Amniotic stem cell (primary cell): ENCODE results near the gene CAMTA1.

Source experiments
- DNase-seq: peaks from one replicate; lab custom pipeline; 2025; lab: John Stamatoyannopoulos, UW

The CAMTA1 gene

DNA sequence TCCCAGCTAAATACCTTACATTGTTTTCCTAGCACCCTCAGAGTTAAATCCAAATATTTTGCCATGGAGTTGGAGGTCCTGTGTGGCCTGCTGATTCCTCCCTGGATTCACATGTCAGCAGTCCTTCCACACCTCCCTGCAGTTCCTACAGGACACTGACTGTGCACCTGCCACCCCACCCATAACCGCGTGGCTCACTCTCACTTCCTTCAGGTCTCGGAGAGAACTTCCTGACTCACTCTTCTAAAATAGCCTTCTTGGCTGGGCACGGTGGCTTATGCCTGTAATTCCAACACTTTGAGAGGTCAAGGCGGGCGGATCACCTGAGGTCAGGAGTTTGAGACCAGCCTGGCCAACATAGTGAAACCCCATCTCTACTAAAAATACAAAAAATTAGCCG, 8.4 kb upstream of the CAMTA1 start:
- no peak for DNase-seq

DNA sequence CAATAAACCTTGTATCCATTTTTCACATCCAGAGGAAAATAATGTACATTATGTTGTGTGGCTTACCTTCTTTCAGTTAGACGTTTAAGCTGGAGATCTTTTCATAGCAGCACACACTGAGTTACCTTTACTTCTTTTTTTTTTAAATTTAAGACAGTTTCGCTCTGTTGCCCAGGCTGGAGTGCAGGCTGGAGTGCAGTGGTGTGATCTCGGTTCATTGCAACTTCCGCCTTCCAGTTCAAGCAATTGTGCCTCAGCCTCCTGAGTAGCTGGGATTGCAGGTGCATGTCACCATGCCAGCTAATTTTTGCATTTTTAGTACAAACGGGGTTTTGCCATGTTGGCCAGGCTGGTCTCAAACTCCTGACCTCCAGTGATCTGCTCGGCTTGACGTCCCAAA, 7.4 kb upstream of the CAMTA1 start:
- DNase-seq = no peak

DNA sequence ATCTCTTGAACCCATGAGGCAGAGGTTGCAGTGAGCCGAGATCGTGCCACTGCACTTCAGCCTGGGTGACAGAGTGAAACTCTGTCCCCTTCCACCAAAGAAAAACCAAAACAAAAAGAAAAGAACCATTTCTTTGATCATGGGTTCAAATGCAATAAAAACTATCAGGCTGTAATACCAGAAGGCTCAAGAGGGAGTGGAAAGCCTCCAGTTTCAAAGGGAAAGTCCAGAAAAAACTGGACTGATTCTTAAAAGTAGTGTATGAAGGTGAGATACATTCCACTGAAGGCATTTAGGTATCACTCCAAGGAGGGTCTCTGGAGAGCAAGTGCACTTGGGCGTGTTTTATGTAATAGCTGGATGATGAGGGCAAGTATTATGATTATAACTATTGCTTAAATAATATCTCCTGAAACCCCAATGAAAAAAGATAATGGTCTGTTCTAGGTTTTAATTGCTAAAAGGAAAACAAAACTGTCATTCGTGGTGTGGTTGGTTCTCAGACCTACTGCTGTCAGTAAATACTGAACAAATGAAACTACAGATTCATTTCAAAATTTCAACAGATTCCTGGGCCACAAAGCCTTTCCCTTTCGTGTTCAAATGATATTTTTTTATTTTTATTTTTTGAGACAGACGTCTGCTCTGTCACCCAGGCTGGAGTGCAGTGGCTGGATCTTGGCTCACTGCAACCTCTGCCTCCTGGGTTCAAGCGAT, 6.0 kb upstream of the CAMTA1 start:
- DNase-seq = no peak

DNA sequence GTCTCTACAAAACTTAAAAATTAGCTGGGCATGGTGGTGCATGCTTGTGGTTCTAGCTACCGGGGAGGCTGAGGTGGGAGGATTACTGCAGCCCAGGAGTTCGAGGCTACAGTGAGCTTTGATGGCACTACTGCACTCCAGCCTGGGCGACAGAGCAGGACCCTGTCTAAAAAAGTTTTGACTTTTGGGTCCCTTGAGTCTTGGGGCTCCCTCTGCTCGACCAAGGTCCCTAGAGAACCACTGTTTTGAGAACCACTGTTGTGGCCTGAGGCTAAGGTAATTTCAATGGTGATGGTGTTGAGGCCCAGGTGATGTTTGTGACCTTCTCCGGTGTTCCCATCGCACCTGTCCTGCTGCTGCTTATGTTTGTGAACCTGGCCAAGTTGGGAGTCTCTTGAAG, 3.1 kb upstream of the CAMTA1 start:
- DNase-seq = no peak

DNA sequence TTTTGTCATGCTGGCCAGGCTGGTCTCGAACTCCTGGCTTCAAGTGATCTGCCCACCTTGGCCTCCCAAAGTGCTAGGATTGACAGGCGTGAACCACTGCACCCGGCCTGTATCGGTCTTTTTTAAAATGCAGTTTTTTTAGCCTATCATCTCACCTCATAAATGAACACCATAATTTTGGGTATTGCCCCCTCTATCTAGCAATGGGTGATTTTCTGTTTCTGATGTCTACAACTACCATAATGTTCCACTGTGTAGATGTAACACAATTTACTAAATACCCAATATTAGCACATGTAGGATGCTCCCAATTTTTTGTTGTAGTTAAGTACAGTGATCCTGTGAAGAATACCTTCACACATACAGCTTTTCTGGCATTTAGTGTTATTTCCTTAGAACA, 2.0 kb upstream of the CAMTA1 start:
- no peak for DNase-seq

DNA sequence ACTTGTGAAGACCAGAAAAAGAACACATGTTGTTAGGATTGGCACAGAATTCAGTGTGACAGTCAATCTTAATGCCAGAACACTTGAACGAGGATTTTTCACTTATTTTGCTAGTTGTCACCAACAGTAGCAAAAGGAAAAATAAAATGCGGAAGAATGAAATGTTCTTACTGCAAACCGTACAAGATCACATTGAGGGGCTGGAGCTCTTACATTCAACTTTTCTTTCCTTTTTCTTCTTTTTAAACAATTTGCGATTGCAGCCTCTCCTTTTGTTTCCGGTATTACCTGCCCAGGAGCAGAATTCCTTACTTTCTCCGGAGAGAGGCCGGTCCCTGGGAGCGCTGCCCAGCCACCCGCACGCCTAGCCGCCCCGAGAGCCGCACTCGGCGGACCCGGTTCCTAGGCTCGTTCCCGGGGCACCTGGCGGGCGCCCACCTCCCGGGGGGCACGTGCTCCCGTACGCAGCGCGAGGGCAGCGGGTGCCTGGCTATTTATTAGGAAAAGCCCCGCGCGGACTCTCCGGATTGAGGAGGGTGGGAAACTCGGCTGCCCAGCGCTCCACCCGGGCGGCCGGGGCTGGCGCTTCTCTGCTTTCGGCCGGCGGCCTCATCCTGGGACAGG, 1.2 kb upstream of the CAMTA1 start:
- DNase-seq = no peak

DNA sequence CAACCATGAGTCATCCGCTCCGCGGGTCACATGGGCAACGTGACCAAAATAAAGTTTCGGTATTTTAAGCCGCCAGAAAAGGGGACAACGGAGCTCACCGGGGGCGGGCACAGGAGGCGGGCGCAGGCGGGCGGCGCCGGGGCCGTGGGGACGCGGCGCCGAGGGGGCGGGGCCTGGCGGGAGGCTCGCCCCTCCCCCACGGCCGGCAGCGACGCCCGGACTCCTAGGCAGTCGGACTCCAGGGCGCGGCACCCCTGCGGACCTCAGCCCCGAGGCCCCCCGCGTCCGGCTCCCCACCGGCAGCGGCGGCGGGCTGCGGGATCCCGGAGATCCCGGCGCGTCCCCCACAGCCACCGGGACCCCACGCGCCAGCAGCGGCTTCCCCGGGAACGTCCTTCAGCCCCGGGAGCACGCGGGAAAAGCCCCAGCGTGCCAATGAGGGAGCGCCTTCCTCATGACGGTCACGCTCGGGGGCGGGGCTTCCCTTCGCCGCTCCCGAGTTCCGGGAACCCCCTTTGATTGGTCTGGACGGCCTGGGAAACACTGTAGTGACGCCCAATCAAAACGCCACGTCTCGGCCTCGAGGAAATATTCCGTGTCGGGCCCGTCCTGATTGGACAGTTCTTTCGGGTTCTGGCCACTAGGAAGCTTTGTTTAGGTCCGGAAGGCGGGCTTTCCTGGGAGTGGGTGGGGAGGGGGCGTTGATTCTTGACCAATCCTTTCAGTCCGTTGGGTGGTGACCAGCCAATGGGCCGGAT, 515 bp upstream of the CAMTA1 start:
- peak; percentile 100 for DNase-seq

DNA sequence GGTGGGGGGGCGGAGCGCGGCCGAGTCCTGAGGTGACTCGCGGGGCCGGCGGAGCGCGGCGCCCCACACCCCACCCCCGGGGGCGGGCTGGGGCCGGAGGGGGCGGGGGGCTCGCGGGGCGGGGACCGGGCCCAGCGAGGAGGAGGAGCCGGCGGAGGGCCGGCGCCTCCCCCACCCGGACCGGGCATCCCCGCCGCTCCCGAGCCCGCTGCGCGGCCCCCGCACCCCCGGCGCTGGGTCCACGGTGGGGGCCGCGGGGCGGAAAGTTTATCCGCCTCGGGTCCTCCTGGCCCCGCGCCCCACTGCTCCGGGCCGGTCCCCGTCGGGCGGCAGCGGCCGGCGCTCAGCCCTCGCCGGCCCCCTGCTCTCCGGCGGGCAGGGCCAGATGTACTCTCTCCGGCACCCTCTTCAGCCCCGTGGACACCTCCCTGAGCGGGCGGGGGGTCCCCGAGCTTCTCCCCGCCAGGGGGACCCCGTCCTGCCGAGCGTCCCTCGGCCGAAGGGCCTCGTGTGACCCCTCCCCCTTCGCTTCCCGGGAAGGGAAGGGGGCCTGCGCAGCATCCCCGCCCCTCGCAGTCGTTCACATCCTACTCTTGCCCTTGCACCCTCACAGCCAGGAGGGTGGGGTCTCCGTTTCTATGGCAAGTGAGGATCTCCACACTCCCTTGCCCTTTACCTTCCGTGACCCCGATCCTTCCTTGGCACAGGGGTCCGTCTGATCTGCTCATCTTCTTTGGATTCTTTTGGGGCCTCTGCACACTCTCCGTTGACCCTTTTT, 663 bp downstream of the CAMTA1 start:
- DNase-seq = no peak

DNA sequence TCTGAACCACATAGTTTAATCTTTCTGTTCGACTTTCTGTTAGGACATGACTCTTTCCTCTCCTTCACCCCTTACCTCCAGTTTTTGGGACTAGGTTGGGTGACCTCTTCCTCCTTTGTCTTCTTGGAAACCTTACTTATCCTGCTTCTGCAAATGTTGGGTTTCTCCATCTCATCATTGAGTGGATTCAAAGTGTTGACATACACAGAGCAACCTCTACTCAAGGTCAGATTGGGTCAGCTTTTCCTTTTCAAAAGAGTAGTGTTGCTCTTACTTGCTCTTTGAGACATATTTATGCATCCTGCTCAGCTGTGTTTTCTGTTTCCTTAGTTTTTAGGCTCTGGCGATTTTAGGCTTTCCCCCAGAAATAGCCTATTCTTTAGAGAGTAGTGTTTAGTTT, 3.7 kb downstream of the CAMTA1 start:
- DNase-seq = no peak

DNA sequence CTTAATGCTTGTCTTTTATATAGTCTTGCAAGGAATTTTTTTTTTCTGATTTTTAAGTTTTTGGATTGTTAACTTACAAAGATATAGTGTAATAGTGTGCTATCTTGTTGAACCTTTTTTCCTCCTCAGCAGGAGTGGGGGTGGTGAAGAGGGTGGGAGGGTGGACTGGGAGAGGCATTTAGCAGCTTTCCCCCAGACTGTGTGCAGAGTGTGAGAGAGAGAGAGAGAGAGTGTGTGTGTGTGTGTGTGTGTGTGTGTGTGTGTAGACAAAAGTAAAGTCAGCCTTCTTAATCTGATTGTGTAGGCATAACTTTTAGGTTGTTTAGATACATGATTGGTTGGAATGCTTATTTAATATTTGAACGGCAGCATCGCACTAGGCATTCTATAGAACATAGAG, 4.9 kb downstream of the CAMTA1 start:
- no peak for DNase-seq

DNA sequence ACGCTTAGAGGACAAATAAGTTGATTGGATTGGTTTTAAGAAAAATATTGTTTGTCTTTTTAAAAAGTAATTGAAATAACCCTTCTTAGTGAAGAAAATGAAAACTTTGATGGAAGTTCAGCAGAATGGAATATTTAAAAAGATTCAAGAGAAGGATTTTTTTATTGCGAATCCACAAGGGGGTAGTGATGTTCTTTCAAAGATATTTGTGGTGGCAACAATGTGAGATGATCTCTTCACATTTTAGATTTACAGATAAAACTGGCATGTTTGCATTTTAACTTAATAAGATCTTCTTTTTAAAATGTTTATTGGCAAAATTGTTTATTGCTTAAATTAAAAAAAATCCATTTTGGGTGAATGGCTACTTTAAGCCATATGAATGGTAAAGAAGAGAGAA, 8.9 kb downstream of the CAMTA1 start:
- no peak for DNase-seq

DNA sequence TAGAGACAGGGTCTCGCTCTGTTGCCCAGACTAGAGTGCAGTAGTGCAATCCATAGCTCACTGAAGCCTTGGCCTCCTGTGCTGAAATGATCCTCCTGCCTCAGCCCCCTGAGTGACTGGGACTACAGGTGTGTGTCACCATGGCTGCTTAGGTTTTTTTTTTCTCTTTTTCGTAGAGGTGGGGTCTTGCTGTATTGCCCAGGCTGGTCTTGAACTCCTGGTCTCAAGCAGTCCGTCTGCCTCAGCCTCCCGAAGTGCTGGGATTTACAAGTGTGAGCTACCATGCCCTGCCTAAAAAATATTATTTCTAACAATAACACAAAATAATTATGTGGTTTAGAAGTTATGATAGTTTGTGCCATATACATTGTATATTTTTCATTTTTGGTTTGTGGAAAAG, 9.9 kb downstream of the CAMTA1 start:
- DNase-seq = no peak

DNA sequence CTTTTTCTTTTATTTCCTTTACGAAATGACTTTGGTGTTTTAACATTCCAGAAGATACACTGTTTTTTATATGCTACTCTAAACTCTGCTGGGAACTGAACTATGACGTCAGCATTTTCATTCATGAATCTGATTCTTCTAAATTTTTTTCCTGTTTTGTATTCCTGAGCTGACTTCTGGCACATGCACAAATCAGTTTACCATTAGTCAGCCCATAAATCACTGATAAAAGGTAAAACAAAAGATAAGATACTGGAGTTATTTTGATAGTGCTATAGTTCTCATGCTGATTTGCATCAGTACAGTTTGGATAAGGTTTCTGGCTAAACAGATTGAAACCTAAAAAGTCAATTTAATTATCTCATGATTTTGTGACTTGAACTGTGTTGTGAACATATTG, 10.4 kb downstream of the CAMTA1 start:
- no peak for DNase-seq

DNA sequence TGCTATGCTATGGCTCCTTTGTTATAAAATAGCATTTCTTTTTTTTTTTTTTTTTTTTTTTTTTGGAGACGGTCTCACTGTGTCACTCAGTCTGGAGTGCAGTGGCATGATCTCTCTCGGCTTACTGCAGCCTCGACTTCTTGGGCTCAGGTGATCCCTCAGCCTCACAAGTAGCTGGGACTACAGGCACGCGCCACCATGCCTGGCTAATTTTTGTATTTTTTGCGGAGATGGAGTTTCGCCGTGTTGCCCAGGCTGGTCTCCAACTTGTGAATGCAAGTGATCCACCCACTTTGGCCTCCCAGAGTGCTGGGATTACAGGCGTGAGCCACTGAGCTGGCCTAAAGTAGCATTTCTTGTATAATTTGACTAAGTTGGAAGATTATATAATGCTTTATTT, 10.8 kb downstream of the CAMTA1 start:
- DNase-seq = no peak

DNA sequence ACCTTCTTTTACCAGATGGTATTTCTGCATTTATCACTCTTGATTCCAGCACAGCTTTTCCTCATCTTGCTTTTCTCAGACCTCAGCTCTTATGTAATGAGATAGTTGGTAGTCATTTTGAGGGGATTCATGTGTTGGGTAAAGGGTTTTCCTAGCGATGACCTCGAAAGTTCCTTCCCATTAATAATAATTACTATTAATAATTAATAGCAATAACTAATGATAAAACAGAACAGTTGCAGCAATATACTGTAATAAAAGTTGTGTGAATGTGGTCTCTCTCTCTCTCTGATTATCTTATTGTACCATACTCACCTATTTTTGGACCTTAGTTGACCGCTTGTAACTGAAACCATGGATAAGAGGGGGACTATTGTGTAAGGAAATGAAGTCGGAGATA, 14.2 kb downstream of the CAMTA1 start:
- no peak for DNase-seq

DNA sequence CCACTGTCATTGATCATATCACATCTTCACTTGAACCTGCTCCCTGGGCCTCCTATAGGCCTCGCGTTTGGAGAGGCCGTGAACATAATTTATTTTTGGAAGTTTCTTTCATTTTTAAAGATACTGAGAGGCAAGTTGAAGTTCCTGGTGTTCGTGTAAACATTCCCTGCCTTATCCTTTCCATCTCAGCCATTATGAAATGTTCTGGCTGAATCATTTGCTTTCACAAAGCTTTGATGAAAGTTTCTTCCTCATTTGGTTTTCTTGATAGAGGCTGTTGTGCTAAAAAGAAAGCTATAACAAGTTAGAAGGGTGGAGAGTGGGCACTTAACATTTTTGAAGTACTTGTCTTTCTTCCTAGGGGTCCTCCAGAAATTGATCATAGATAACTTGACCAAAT, 15.5 kb downstream of the CAMTA1 start:
- no peak for DNase-seq

DNA sequence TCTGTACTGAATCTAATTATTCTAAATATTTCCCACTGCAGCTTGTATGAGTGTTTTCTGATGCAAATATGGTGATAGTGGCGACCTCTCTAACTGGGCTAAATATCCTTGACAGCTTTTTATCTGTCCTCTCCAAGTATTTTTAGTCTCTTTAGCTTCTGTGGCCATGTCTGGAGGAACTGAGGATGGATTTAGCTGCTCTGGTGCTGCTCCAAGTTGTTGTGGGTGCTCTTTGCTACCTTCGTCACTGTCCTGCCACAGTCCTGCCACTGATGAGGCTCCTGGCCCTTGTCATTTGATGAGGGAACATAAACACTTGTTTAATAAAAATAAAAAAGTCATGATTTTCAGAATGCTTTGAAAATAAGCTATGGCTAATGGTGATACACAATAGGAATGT, 15.9 kb downstream of the CAMTA1 start:
- no peak for DNase-seq

DNA sequence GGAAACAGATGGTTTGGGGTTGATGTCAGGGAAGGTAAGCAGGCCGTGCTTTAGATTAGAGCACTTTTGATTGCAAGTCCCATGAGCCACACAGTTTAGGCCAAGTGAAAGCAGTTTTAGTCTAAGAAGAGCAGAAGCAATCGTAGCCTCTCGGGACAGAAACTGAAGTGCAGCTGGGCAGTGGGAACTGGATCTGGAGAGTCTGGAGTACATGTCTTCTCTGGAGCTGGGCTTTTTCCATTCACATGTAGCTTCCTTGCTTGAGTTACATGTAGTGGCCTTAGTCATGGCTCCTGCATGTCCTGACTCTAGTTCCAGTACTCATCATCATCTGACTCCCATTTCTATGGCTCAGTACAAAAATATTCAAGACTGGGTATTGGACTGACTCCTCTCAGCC, 16.7 kb downstream of the CAMTA1 start:
- DNase-seq = no peak

DNA sequence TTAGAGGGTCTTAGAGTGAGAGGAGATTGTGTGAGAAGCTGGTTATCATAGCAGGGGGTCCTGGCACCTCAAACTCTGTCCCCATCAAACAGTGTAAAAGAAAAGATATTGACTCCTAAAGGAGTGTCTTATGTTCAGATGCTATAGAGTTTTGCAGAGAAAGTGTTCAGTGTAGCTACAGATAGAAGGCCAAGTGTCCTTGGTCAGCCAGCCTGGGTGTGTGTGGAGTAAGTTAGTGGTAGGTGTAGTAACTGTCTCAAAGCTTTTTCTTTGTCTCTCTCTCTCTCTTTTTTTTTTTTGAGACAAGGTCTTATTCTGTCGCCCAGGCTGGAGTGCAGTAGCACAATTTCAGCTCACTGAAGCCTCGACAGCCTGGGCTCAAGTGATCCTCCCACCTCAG, 17.2 kb downstream of the CAMTA1 start:
- DNase-seq = no peak

DNA sequence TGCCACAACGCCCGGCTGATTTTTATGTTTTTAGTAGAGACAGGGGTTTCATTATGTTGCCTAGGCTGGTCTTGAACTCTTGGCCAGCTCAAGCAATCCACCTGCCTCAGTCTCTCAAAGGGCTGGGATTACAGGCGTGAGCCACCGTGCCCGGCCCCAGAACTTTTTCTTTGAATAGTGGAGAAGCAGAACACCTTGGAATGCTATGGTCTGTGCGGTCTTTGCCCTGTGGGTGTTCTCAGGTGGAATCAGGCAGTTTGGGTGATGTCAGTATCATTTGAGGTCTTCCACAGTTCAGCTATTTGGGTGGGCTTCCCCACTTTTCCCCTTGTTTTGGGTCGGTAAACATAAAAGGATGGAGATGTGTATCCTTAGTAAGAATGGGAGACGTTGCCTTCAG, 17.6 kb downstream of the CAMTA1 start:
- DNase-seq = no peak

DNA sequence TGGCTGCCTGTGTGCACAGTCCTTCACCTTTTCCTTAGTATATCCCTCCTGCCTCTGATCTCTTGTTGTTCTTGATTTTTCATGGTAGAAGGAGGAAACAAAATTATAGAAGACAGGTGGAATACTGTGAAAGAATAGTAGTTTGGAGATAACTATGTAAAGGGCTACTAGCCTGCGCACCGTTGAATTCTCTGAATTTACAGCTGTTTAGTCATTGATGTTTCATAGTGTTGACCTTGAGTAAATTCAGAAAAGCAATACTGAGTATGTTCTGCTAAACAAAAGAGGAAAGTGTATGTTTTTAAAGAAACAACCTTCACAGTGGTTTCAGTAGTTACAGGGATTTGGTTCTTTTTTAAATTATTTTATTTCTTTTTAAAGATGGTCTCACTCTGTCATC, 18.1 kb downstream of the CAMTA1 start:
- DNase-seq = no peak

DNA sequence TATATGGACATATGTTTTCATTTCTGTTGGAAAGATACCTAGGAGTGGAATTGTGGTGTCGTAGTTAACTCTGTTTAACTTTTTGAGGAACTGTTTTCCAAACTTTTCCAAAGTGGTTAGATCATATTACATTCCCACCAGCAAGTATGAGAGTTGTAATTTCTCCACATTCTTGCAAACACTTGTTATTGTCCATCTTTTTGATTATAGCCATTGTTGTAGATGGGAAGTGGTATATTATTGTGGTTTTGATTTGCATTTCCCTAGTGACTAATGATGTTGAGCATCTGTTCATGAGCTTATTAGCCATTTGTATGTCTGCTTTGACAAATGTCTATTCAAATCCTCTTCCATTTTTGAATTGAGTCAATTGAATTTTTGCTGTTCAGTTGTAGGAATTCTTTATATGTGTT, 19.8 kb downstream of the CAMTA1 start:
- DNase-seq = no peak

DNA sequence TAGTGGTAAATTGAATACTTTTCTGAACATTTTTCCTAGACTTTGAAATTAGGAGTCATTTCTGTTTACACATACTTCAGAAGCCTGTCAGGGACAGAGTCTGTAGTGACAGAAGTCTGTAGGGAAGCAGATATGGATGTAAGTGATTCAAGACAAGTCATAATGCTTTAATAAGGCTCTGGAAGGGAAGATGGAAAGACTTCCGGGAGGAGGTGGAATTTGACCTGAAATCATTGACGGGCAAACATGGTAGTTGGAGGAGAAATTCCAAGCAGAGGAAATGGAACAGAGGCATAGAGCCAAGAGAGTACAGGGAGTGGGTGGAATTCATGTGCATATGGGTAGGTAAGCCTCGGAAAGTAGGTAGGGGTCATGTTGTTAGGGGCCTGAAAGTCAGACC, 22.5 kb downstream of the CAMTA1 start:
- no peak for DNase-seq
